DND-41 (cell line): ENCODE results near the gene SLC37A2.

Source experiments
- CTCF ChIP-seq: IDR thresholded peaks from 2 replicates; pipeline ENCODE4 v1.5.1; 2012; ENCODE audit warnings: borderline replicate concordance, low read length, moderate library complexity, mild to moderate bottlenecking; ENCODE audit not compliant: poor library complexity, severe bottlenecking; ENCODE audit errors: extremely low read depth
- EZH2 ChIP-seq: IDR thresholded peaks from 3 replicates; pipeline ENCODE4 v1.6.1; 2012; ENCODE audit warnings: borderline replicate concordance, low read depth, mild to moderate bottlenecking, moderate library complexity, low read length, inconsistent platforms; ENCODE audit not compliant: severe bottlenecking

- TF ChIP-seq CTCF (no peak), EZH2 (no peak)
Observed at GRCh38 chr11:125068368-125068767, 5.3 kb downstream of the SLC37A2 start.
